HG02943 (cell line): Measurements from ENCODE around the gene ACVRL1.

ENCODE experiments used
- ATAC-seq: cut with Tn5 transposase; IDR thresholded peaks from one replicate; pipeline ENCODE4 v1.9.1; 2021; ENCODE audit warnings: mild to moderate bottlenecking, low read depth, moderate library complexity; ENCODE audit not compliant: unreplicated experiment

ACVRL1 gene

GRCh38 chr12:51907083-51907855 is at the start of gene ACVRL1:
ACVRL1 (plus strand) TSS chr12:51907504; CDS start chr12:51912475, 4,971 bp downstream.
- no peak for ATAC-seq

DNA sequence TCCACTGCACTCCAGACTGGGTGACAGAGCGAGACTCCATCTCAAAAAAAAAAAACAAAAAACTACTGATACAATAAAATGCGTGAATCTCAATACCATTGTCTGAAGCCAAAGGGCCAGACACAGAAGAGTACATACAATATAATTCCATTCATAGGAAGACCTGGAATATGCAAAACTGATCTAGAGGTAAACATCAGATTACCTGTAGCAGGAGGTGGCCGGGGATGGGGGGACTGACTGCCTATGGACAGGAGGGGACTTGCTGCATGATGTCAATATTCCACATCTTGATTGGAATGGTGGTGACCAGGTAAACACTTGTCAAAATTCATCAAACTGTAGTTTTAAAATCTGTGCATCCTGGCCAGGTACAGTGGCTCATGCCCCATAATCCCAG is 46.3 kb upstream of the ACVRL1 start:
- no peak for ATAC-seq

- no peak for ATAC-seq
Measured at GRCh38 chr12:51862947-51863346, 44.4 kb upstream of the ACVRL1 start.

GRCh38 chr12:51863363-51863932 is 43.9 kb upstream of the ACVRL1 start:
- ATAC-seq: no peak

- ATAC-seq: no peak
Measured at GRCh38 chr12:51863933-51864832, 43.1 kb upstream of the ACVRL1 start.

GRCh38 chr12:51864833-51865670 is 42.3 kb upstream of the ACVRL1 start:
- no peak for ATAC-seq

- no peak for ATAC-seq
Measured at GRCh38 chr12:51865757-51866270, 41.5 kb upstream of the ACVRL1 start.

DNA sequence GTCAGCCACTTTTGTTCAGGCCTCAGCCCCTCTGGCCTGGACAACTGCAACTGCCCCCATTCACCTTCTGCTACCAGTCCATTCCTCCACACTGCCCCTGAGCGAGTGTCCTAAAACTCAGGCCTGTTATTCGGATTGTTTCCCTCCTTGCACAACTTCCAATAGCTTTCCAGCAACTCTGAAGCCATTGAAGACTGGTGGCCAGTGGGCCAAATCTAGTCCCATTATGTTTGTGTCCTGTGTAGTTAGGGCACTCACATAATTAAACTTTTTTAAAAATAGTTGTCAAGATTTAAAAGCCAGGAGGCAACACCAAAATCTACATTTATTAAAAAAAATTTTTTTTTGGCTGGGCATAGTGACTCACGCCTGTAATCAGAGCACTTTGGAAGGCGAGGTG is 41.0 kb upstream of the ACVRL1 start:
- ATAC-seq: no peak

GRCh38 chr12:51866762-51867161 is 40.5 kb upstream of the ACVRL1 start:
- no peak for ATAC-seq

DNA sequence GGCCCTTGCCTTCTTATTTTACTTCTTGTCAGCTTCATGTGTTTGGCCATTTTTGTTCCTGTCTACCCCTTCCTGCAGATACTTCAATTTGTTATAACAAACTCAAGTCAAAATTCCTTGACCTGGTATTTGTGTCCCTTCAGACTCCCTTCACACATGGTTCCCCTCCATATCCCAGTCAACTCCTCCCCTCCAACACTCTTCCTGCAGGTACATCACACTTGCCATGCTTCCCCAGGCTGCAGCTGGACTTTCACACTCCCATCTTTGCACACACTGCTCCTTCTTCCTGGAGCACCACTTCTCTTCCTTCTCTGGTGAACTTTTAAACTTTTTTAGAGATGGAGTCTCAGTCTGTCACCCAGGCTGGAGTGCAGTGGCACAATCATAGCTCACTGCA is 39.9 kb upstream of the ACVRL1 start:
- ATAC-seq: no peak

DNA sequence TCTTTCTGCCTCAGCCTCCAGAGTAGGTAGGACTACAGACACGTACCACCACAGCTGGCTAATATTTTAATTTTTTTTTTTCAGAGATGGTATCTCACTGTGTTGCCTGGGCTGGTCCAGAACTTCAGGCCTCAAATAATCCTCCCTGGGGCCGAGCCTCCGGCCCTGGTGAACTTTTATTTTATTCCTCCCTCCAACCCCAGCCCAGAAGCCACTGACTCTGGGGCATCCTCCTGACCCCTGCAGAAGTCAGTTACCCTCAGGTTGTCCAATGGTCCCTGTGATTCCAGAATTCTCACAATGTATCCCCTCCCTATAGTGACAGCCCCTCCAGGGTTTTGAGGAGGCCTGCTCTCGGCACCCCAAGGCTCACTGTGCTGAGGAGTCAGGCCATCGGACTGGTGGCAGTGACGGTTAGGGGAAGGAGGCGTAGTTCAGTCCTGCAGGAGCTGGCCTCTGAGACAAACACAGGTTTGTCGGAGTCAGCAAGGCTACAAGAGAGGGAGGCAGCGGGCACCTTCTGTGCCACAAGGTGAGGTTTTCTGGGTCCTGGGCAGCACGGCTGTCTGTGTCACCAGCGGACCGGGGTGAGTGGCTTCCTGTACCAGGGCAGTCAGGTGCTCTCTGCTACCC is 39.4 kb upstream of the ACVRL1 start:
- ATAC-seq: no peak

DNA sequence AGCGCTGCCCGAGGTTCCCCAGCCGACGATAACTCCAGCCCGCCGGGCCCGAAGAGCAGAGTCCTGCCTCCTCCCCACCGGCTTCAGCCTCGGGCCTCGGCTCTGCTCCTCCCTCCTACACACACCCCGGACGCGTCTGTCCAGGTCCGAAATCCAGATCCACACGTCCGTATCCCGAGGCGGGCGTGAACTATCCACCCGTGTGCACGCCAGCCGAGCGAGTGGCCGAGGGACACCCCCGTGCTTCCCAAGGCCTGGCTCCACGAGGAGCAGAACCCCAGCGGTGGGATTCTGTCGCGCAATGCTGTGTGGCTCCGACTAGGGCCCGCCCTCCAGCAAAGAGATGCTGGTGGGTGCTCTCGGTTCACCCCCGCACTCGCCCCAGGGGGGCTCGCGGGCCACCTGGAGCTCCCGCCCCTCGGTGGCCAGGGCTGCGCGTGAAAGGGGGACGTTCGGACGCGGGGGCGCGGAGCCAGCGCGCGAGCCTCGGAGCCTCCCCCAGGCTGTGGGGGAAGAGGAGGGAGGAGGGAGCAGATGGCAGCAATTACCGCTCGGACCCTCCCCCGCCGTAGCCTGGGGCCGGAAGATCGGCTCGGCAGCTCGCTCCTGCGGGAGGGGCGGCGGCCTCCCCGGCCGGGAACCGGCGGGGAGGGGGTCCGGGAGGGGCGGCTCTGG is 38.3 kb upstream of the ACVRL1 start:
- ATAC-seq: no peak

GRCh38 chr12:51869496-51869865 is 37.8 kb upstream of the ACVRL1 start:
- ATAC-seq: no peak

DNA sequence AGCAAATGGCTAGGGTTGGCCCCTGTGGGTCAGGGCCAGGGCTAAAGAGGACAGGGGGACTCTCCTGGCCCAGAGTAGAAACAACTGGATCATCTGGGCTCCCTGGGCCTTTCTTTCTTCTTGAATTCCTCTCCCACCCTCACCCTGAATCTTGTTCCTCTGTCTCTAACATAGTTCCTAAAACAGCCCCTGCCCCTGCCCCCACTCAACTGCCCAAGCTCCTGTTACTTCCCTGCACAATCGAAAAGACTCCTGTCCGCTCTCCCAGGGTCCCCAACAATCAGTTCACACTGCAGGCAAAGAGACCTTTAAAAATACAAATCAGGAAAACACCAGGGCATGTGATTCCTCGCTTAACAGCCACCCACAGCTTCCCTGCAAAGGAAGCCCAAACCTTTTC is 37.4 kb upstream of the ACVRL1 start:
- no peak for ATAC-seq

GRCh38 chr12:51870504-51870903 is 36.8 kb upstream of the ACVRL1 start:
- no peak for ATAC-seq

- ATAC-seq: no peak
Measured at GRCh38 chr12:51871126-51871525, 36.2 kb upstream of the ACVRL1 start.

DNA sequence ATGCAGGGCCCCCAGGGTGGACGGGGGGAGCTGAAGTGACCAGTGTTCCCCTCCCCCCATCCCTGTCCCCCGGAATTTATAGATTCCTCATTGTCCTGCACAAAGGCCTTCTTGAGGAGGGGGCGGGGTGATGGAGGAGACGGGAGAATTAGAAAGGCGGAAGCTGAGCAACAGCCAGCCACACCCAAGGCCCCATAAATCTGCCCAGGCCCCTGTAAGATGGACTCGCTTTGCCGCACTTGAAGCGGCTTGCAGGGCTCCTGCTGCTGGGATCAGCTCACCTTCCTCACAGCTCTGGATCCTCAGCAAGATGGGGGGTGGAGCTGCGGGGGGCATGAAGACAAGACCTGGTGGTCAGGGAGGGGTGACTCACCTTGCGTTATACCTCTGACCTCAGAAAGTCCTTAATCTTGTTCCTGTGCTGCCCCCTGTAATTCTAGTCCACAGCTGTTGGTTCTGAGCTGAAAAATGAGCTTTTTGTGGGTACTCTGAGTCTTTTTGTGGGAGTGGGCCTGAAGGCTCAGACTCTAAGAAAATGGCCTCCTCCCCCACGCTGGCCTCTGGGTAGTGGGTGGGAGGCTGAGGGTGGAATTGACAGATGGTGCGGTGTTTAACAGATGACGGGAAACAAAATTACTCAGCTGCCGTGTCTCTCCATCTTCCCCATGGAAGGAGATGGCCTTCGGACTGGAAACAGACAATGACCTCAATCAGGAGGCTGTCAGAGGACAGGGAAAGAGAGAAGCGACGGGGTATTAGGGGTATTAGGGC is 35.2 kb upstream of the ACVRL1 start:
- no peak for ATAC-seq

GRCh38 chr12:51872689-51872981 is 34.7 kb upstream of the ACVRL1 start:
- no peak for ATAC-seq
